ENCODE data around the gene VIM. TPM values are rescaled to one million over a fixed set of nuclear protein-coding genes. Genes with fewer than 3 reads are reported as not detected.
"Not testable (repeated sequence)": the region's sequence is repeated elsewhere in the genome, so short reads cannot be mapped to it uniquely, and the experiment has no call there.

The VIM gene
- total and polyA plus RNA-seq, 2 donors from 2014 or later, result 403 to 1,044 TPM

DNA sequence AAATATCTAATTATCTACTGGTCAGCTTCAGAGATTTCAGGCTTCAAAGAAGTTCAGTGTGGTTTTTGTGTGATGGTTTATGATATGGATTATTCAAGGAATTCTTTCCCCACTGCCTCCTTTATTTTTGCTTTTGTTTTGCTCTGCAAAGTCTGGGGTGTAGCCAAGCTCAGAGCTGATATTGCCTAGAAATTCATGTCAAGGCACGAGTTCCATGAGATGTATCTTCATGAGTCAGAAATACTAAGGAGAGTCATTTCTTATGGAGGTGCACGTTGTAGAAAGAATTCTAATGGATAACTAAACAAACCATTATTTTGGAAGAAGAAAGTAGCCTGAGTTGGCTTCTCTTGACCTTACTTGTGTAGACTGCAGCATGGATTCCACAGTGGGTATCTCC, 37.4 kb downstream of the VIM start:
- H3K4me1 ChIP-seq (ENCODE audit: control insufficient read depth in 2 of 3, insufficient read depth in 2 of 3, low read depth in 1 of 3, low read length in 3 of 3), result no peaks in the 10 kb centered on the region
- H3K36me3 ChIP-seq (ENCODE audit: control insufficient read depth in 2 of 3, insufficient read depth in 3 of 3, low read length in 3 of 3), result no peaks in the 10 kb centered on the region
- H3K9me3 ChIP-seq (ENCODE audit: control insufficient read depth in 2 of 3, insufficient read depth in 1 of 3, low read length in 3 of 3), result peaks cover 0 to 29% (median 3%) of the 10 kb centered on the region in 3 donors
- H3K4me3 ChIP-seq (ENCODE audit: low read length in 3 of 3), result no peak overlapping the region
- H3K27ac ChIP-seq (ENCODE audit: low read depth in 2 of 2, low read length in 2 of 2), result no peak overlapping the region
- TF ChIP-seq, protein P1, sequence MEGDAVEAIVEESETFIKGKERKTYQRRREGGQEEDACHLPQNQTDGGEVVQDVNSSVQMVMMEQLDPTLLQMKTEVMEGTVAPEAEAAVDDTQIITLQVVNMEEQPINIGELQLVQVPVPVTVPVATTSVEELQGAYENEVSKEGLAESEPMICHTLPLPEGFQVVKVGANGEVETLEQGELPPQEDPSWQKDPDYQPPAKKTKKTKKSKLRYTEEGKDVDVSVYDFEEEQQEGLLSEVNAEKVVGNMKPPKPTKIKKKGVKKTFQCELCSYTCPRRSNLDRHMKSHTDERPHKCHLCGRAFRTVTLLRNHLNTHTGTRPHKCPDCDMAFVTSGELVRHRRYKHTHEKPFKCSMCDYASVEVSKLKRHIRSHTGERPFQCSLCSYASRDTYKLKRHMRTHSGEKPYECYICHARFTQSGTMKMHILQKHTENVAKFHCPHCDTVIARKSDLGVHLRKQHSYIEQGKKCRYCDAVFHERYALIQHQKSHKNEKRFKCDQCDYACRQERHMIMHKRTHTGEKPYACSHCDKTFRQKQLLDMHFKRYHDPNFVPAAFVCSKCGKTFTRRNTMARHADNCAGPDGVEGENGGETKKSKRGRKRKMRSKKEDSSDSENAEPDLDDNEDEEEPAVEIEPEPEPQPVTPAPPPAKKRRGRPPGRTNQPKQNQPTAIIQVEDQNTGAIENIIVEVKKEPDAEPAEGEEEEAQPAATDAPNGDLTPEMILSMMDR (IDR thresholded peaks at IDR 0.05; ENCODE audit: borderline replicate concordance, extremely low read depth, insufficient read depth), result no peak
- FAIRE-seq (no peak), DNase-seq (no peak)
- H3K27me3 ChIP-seq (ENCODE audit: control insufficient read depth, insufficient read depth, low read length), result no peaks in the 10 kb centered on the region
- no peak overlapping the region for H3K9ac ChIP-seq (ENCODE audit: low read length in 3 of 3)
- intact Hi-C loops (cut with DNase I), result no loop called here

DNA sequence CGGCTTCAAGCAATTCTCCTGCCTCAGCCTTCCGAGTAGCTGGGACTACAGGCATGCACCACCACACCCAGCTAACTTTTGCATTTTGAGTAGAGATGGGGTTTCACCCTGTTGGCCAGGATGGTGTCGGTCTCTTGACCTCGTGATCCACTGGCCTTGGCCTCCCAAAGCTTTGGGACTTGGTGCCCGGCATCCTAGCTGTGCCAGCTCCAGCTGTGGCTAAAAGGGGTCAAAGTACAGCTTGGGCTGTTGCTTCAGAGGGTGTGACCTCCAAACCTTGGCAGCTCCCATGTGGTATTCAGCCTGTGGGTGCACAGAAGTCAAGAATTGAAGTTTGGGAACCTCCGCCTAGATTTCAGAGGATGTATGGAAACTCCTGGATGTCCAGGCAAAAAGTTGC, 38.5 kb downstream of the VIM start:
- H3K27ac ChIP-seq (ENCODE audit: low read depth in 2 of 2, low read length in 2 of 2); intact Hi-C loops (cut with DNase I); H3K9ac ChIP-seq (ENCODE audit: low read length in 3 of 3); H3K4me3 ChIP-seq (ENCODE audit: low read length in 3 of 3); H3K36me3 ChIP-seq (ENCODE audit: control insufficient read depth in 2 of 3, insufficient read depth in 3 of 3, low read length in 3 of 3); H3K27me3 ChIP-seq (ENCODE audit: control insufficient read depth, insufficient read depth, low read length); DNase-seq; FAIRE-seq; H3K4me1 ChIP-seq (ENCODE audit: control insufficient read depth in 2 of 3, insufficient read depth in 2 of 3, low read depth in 1 of 3, low read length in 3 of 3): not testable (repeated sequence)
- peaks cover 0 to 29% (median 3%) of the 10 kb centered on the region in 3 donors for H3K9me3 ChIP-seq (ENCODE audit: control insufficient read depth in 2 of 3, insufficient read depth in 1 of 3, low read length in 3 of 3)

DNA sequence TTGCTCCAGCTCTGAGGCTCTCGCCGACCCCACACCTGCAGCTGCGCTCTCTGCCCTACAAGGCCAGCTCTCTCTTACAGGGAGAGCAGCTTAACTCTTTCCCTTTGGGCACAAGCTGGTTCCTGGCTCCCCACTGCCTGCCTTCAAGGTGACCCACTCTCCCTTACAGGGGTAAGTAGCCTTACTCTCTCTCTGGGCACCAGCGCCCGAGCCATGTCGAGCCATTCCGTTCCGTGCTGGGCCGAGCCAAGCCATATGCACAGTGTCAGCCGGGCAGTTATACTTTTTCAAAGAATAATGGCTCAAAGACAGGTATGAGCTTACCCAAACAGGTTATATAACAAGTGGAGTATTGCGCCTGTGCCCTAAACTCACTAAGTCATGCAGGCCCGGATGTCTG, 44.6 kb downstream of the VIM start:
- intact Hi-C loops (cut with DNase I), result no loop called here
- FAIRE-seq, result no peak
- TF ChIP-seq, protein P1 (IDR thresholded peaks at IDR 0.05; ENCODE audit: borderline replicate concordance, extremely low read depth, insufficient read depth), result no peak
- no peaks in the 10 kb centered on the region for H3K9me3 ChIP-seq (ENCODE audit: control insufficient read depth in 2 of 3, insufficient read depth in 1 of 3, low read length in 3 of 3)
- H3K27ac ChIP-seq (ENCODE audit: low read depth in 2 of 2, low read length in 2 of 2), result no peak overlapping the region
- H3K36me3 ChIP-seq (ENCODE audit: control insufficient read depth in 2 of 3, insufficient read depth in 3 of 3, low read length in 3 of 3), result no peaks in the 10 kb centered on the region
- DNase-seq, result no peak
- H3K4me3 ChIP-seq (ENCODE audit: low read length in 3 of 3), result no peak overlapping the region
- no peaks in the 10 kb centered on the region for H3K4me1 ChIP-seq (ENCODE audit: control insufficient read depth in 2 of 3, insufficient read depth in 2 of 3, low read depth in 1 of 3, low read length in 3 of 3)
- H3K9ac ChIP-seq (ENCODE audit: low read length in 3 of 3), result no peak overlapping the region
- H3K27me3 ChIP-seq (ENCODE audit: control insufficient read depth, insufficient read depth, low read length), result no peaks in the 10 kb centered on the region

DNA sequence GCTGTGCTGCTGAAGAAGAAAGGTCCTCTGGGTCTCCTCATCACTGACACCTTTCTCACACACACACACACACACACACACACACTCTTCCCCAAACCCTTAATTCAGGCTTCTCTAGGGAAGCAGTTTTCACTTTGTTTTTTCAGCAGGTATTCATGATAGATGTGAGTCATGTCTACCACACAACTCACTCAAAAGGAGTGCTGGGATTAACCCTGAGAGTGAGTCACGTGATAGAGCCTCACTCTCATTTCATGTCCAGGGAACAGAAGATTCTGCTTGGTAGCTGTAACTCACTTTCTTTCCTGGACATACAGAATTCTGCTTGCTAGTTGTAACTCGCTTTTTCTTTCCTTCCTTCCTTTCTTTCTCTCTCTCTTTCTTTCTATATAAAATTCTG, 45.4 kb downstream of the VIM start:
- Histone ChIP-seq H3K9ac (ENCODE audit: low read length in 3 of 3) (no peak overlapping the region), H3K27ac (ENCODE audit: low read depth in 2 of 2, low read length in 2 of 2) (no peak overlapping the region), H3K4me3 (ENCODE audit: low read length in 3 of 3) (no peak overlapping the region), H3K4me1 (ENCODE audit: control insufficient read depth in 2 of 3, insufficient read depth in 2 of 3, low read depth in 1 of 3, low read length in 3 of 3) (no peaks in the 10 kb centered on the region), H3K27me3 (ENCODE audit: control insufficient read depth, insufficient read depth, low read length) (no peaks in the 10 kb centered on the region), H3K9me3 (ENCODE audit: control insufficient read depth in 2 of 3, insufficient read depth in 1 of 3, low read length in 3 of 3) (no peaks in the 10 kb centered on the region), H3K36me3 (ENCODE audit: control insufficient read depth in 2 of 3, insufficient read depth in 3 of 3, low read length in 3 of 3) (no peaks in the 10 kb centered on the region)
- TF ChIP-seq, protein P1 (IDR thresholded peaks at IDR 0.05; ENCODE audit: borderline replicate concordance, extremely low read depth, insufficient read depth), result no peak
- FAIRE-seq, result no peak
- intact Hi-C loops (cut with DNase I), result no loop called here
- no peak for DNase-seq
